HFFc6 (cell line): Measurements from ENCODE around the gene TYSND1. TPM values are rescaled to one million over a fixed set of nuclear protein-coding genes. Genes with fewer than 3 reads are reported as not detected.

Experiments
- DNase-seq: peaks from one replicate; pipeline ENCODE4 v3.0.0-alpha.2; 2018
- H3K27ac Mint-ChIP-seq: 2 replicates; pipeline ENCODE4 v1.8.0; 2020; ENCODE audit warnings: mild to moderate bottlenecking, mixed read lengths
- H3K27me3 Mint-ChIP-seq: 2 replicates; pipeline ENCODE4 v1.8.0; 2021; ENCODE audit warnings: mild to moderate bottlenecking, moderate library complexity, mixed read lengths; ENCODE audit not compliant: insufficient read depth
- H3K36me3 Mint-ChIP-seq: 2 replicates; pipeline ENCODE4 v1.8.0; 2021; ENCODE audit warnings: low read depth, mixed read lengths
- H3K4me1 Mint-ChIP-seq: 2 replicates; pipeline ENCODE4 v1.8.0; 2020; ENCODE audit warnings: low read depth, mixed read lengths
- H3K4me3 Mint-ChIP-seq: 2 replicates; pipeline ENCODE4 v1.8.0; 2020; ENCODE audit warnings: mild to moderate bottlenecking, moderate library complexity, mixed read lengths
- H3K9me3 Mint-ChIP-seq: 2 replicates; pipeline ENCODE4 v1.8.0; 2020; ENCODE audit warnings: mild to moderate bottlenecking, mixed read lengths
- total RNA-seq, 6 experiments: library from RNA; stranded (reverse); fragmentation: NEBNext Ultra II Directional; extraction: Animal tissue kit (Norgen Biotek cat#: 25700); gene quantifications; 2 replicates in 1 of 6; 3 replicates in 5 of 6; pipeline ENCODE4 v1.2.3, GENCODE V29; 2021
- TF ChIP-seq, protein P1 (sequence below): fragments of 200-600 bp; sonication (generic); IDR thresholded peaks from 2 replicates; pipeline ENCODE4 v1.5.0; 2021; ENCODE audit warnings: antibody characterized with exemption, mild to moderate bottlenecking

The TYSND1 gene
- total RNA-seq, 6 experiments from 2014 or later = 4.6 to 5.7 (median 4.9) TPM

- no peak for DNase-seq
- Mint-ChIP-seq H3K27me3 (peaks cover 2% of the 10 kb centered on the region), H3K27ac (no peak overlapping the region; the same call in 1 of the 2 replicates), H3K9me3 (peaks cover 8% of the 10 kb centered on the region), H3K36me3 (peaks cover 14% of the 10 kb centered on the region), H3K4me3 (no peak overlapping the region), H3K4me1 (peaks cover 24% of the 10 kb centered on the region)
- TF ChIP-seq, protein P1, sequence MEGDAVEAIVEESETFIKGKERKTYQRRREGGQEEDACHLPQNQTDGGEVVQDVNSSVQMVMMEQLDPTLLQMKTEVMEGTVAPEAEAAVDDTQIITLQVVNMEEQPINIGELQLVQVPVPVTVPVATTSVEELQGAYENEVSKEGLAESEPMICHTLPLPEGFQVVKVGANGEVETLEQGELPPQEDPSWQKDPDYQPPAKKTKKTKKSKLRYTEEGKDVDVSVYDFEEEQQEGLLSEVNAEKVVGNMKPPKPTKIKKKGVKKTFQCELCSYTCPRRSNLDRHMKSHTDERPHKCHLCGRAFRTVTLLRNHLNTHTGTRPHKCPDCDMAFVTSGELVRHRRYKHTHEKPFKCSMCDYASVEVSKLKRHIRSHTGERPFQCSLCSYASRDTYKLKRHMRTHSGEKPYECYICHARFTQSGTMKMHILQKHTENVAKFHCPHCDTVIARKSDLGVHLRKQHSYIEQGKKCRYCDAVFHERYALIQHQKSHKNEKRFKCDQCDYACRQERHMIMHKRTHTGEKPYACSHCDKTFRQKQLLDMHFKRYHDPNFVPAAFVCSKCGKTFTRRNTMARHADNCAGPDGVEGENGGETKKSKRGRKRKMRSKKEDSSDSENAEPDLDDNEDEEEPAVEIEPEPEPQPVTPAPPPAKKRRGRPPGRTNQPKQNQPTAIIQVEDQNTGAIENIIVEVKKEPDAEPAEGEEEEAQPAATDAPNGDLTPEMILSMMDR = no peak
Measured at GRCh38 chr10:70174058-70174741, 27.7 kb upstream of the TYSND1 start.

DNA sequence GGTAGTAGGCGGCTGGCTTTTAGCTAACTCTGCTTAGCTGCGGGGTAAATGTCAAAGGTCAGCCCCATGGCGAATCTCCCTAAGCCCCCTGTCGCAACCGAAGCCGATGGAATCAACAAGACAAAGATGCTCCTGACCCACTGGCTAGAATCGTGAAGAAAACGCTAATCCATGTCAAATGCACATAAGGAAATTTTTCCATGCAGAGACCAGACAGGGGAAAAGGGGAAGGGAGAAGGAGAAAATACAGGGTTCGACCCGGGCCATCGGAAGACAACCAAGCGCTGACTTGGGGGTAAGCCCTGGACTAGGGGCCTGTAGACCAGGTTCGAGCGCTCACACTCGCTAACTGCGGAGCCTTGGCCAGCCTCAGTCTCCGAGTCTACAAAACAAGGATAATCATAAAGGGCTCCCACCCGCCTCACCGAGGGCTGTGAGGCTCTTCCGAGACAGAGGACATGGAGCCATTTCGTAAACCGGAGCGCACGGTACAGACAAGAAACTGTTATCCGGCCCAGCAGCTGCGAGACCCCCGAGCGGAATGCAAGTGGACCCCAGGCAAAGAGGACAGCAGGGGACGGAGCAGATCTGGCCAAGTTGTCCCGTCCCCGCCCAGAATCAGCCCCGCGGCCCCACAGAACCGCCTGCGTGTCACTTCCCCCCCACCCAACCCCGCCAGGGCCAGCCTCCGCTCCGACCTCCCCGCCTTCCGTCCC, 23.3 kb upstream of the TYSND1 start:
- Mint-ChIP-seq H3K9me3 (peaks cover 4% of the 10 kb centered on the region), H3K36me3 (peaks cover 34% of the 10 kb centered on the region), H3K4me1 (peaks cover 56% of the 10 kb centered on the region), H3K27me3 (no peaks in the 10 kb centered on the region; the same call in 1 of the 2 replicates), H3K27ac (peak overlapping the region; percentile 97), H3K4me3 (peak overlapping the region; percentile 98)
- DNase-seq = no peak
- TF ChIP-seq, protein P1 = no peak

DNA sequence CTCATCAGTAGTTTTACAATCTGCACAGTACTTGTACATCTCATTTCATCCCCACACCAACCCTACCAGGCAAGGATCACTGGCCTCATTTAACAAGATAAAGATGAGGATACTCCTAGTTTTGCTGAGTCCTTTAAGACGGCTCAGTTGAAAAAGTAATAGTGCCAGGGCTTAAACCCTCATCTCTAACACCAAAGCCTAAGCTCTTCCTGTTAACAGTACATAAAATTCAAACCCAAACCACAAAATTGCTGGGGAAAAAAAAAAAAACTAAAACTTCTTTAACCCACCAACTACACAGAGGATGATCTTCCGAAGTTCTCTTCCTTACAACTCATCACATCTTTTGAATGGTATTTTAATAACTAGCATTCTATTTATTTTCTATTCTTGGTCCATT, 22.5 kb upstream of the TYSND1 start:
- Mint-ChIP-seq H3K27ac (peak overlapping the region; percentile 97), H3K9me3 (peaks cover 4% of the 10 kb centered on the region), H3K4me3 (peak overlapping the region; percentile 98), H3K36me3 (peaks cover 36% of the 10 kb centered on the region), H3K27me3 (no peaks in the 10 kb centered on the region; the same call in 1 of the 2 replicates), H3K4me1 (peaks cover 55% of the 10 kb centered on the region)
- TF ChIP-seq, protein P1 = no peak
- no peak for DNase-seq

GRCh38 chr10:70167246-70167645, 20.7 kb upstream of the TYSND1 start:
- no peak overlapping the region for H3K27ac Mint-ChIP-seq
- no peak for DNase-seq
- TF ChIP-seq, protein P1 = no peak
- no peaks in the 10 kb centered on the region for H3K27me3 Mint-ChIP-seq
- peaks cover 47% of the 10 kb centered on the region for H3K36me3 Mint-ChIP-seq
- peaks cover 69% of the 10 kb centered on the region for H3K4me1 Mint-ChIP-seq
- H3K4me3 Mint-ChIP-seq = peak overlapping the region; percentile 45
- H3K9me3 Mint-ChIP-seq = peaks cover 4% of the 10 kb centered on the region

- TF ChIP-seq, protein P1 = no peak
- H3K4me3 Mint-ChIP-seq = no peak overlapping the region
- no peak for DNase-seq
- H3K4me1 Mint-ChIP-seq = peaks cover 76% of the 10 kb centered on the region
- no peak overlapping the region for H3K27ac Mint-ChIP-seq
- H3K27me3 Mint-ChIP-seq = no peaks in the 10 kb centered on the region; the same call in 1 of the 2 replicates
- H3K9me3 Mint-ChIP-seq = peaks cover 4% of the 10 kb centered on the region
- H3K36me3 Mint-ChIP-seq = peaks cover 48% of the 10 kb centered on the region
Measured at GRCh38 chr10:70166394-70166793, 19.9 kb upstream of the TYSND1 start.
